GM23338 (cell line): ENCODE data around the gene VCL. TPM values are rescaled to one million over a fixed set of nuclear protein-coding genes. Genes with fewer than 3 reads are reported as not detected.

ENCODE experiments used
- ATAC-seq: fragments of 200-7000 bp; cut with Tn5 transposase; 3 replicates; pipeline ENCODE4 v1.9.1; 2020
- DNase-seq: peaks from one replicate; pipeline ENCODE4 v3.0.0-alpha.2; 2015; ENCODE audit warnings: low spot score
- H2AFZ ChIP-seq: fragments of 200-600 bp; sonication (generic); 2 replicates; pipeline ENCODE4 v1.8.0; 2016; ENCODE audit warnings: antibody characterized with exemption, mild to moderate bottlenecking, moderate library complexity
- H3F3A ChIP-seq: fragments of 200-600 bp; sonication (generic); replicated peaks from 2 replicates; pipeline ENCODE4 v1.8.0; 2017; ENCODE audit warnings: antibody characterized with exemption, mixed run types, low read depth
- H3K27ac ChIP-seq: fragments of 200-600 bp; sonication (generic); 2 replicates; pipeline ENCODE4 v1.6.1; 2016; ENCODE audit warnings: low read depth
- H3K27me3 ChIP-seq: fragments of 200-600 bp; sonication (generic); 2 replicates; pipeline ENCODE4 v1.8.0; 2016; ENCODE audit warnings: mild to moderate bottlenecking, mixed run types, moderate library complexity; ENCODE audit not compliant: insufficient read depth
- H3K36me3 ChIP-seq: fragments of 200-600 bp; sonication (generic); 2 replicates; pipeline ENCODE4 v1.8.0; 2016; ENCODE audit warnings: mild to moderate bottlenecking; ENCODE audit not compliant: insufficient read depth
- H3K4me1 ChIP-seq: fragments of 200-600 bp; sonication (generic); 2 replicates; pipeline ENCODE4 v1.8.0; 2016; ENCODE audit warnings: mild to moderate bottlenecking, moderate library complexity; ENCODE audit not compliant: insufficient read depth
- H3K4me2 ChIP-seq: fragments of 200-600 bp; sonication (generic); 2 replicates; pipeline ENCODE4 v1.7.1; 2017; ENCODE audit warnings: mixed run types
- H3K4me3 ChIP-seq: fragments of 200-600 bp; sonication (generic); 2 replicates; pipeline ENCODE4 v1.6.1; 2016; ENCODE audit warnings: mixed run types
- H3K79me2 ChIP-seq: fragments of 200-600 bp; sonication (generic); replicated peaks from 2 replicates; pipeline ENCODE4 v1.8.0; 2017; ENCODE audit warnings: mild to moderate bottlenecking; ENCODE audit not compliant: insufficient read depth
- H3K9me2 ChIP-seq: fragments of 200-600 bp; sonication (generic); 2 replicates; pipeline ENCODE4 v1.8.0; 2017; ENCODE audit not compliant: insufficient read depth
- H4K20me1 ChIP-seq: fragments of 200-600 bp; sonication (generic); replicated peaks from 2 replicates; pipeline ENCODE4 v1.8.0; 2017; ENCODE audit warnings: mild to moderate bottlenecking; ENCODE audit not compliant: insufficient read depth
- H3K27ac Mint-ChIP-seq: 2 replicates; pipeline ENCODE4 v1.8.0; 2020; ENCODE audit warnings: inconsistent platforms, mild to moderate bottlenecking, moderate library complexity, mixed read lengths
- H3K27me3 Mint-ChIP-seq: 3 replicates; pipeline ENCODE4 v1.8.0; 2022; ENCODE audit warnings: low read depth, mild to moderate bottlenecking, moderate library complexity, mixed read lengths, inconsistent platforms; ENCODE audit not compliant: insufficient read depth, poor library complexity
- H3K36me3 Mint-ChIP-seq: 3 replicates; pipeline ENCODE4 v1.8.0; 2021; ENCODE audit warnings: low read depth, mild to moderate bottlenecking, inconsistent platforms, moderate library complexity, mixed read lengths
- H3K4me1 Mint-ChIP-seq: 3 replicates; pipeline ENCODE4 v1.8.0; 2020; ENCODE audit warnings: mild to moderate bottlenecking, inconsistent platforms, mixed read lengths
- H3K4me3 Mint-ChIP-seq: 3 replicates; pipeline ENCODE4 v1.8.0; 2021; ENCODE audit warnings: moderate library complexity, mild to moderate bottlenecking, inconsistent platforms, mixed read lengths
- H3K9me3 Mint-ChIP-seq: 3 replicates; pipeline ENCODE4 v1.8.0; 2020; ENCODE audit warnings: moderate library complexity, mild to moderate bottlenecking, inconsistent platforms, mixed read lengths
- EZH2 ChIP-seq: fragments of 200-600 bp; sonication (generic); IDR thresholded peaks from one replicate; pipeline ENCODE4 v1.8.0; 2017; ENCODE audit warnings: antibody characterized with exemption, mild to moderate bottlenecking, low read depth; ENCODE audit not compliant: unreplicated experiment
- EZH2phosphoT487 ChIP-seq: fragments of 200-600 bp; sonication (generic); IDR thresholded peaks from one replicate; pipeline ENCODE4 v1.8.1; 2018; ENCODE audit warnings: antibody characterized with exemption; ENCODE audit not compliant: unreplicated experiment
- JUNB ChIP-seq: IDR thresholded peaks from one replicate; pipeline ENCODE4 v1.6.1; 2016; ENCODE audit warnings: antibody characterized with exemption; ENCODE audit not compliant: unreplicated experiment
- ZNF114 ChIP-seq: fragments of 250-450 bp; sonication (Bioruptor Pico); IDR thresholded peaks from 2 replicates; pipeline ENCODE4 v1.5.0; 2020; ENCODE audit warnings: mild to moderate bottlenecking, moderate library complexity
- polyA plus RNA-seq: library from polyadenylated mRNA; unstranded; fragments of >200 nt; fragmentation: Nextera tagmentation; extraction: Ambion mirVana; gene quantifications from 2 replicates; pipeline ENCODE4 v1.2.1, GENCODE V29; 2016
- total RNA-seq: library from RNA; depleted of rRNA; stranded (reverse); fragments of >200 nt; shearing (Covaris generic); gene quantifications from 2 replicates; pipeline ENCODE4 v1.2.3, GENCODE V29; 2014
- TF ChIP-seq, protein P1 (sequence below), 2 experiments: fragments of 200-600 bp in 1 of 2; sonication (generic) in 1 of 2; conservative IDR thresholded peaks; 2 replicates each; pipeline versions ENCODE4 v1.5.1 to v1.6.1; 2016 to 2017; ENCODE audit warnings: antibody characterized with exemption in 2 of 2, low read depth in 2 of 2, mild to moderate bottlenecking in 2 of 2, moderate library complexity in 1 of 2
- TF ChIP-seq, protein P2 (sequence below): IDR thresholded peaks from one replicate; pipeline ENCODE4 v1.6.1; 2018; ENCODE audit warnings: antibody characterized with exemption; ENCODE audit not compliant: unreplicated experiment
- TF ChIP-seq, protein P3 (sequence below): fragments of 250-450 bp; sonication (Bioruptor Pico); IDR thresholded peaks from 2 replicates; pipeline ENCODE4 v1.5.0; 2020; ENCODE audit warnings: mild to moderate bottlenecking, moderate library complexity

The VCL gene
- total and polyA plus RNA-seq, 2 experiments from 2014 or later = 60.7 to 254 TPM

DNA sequence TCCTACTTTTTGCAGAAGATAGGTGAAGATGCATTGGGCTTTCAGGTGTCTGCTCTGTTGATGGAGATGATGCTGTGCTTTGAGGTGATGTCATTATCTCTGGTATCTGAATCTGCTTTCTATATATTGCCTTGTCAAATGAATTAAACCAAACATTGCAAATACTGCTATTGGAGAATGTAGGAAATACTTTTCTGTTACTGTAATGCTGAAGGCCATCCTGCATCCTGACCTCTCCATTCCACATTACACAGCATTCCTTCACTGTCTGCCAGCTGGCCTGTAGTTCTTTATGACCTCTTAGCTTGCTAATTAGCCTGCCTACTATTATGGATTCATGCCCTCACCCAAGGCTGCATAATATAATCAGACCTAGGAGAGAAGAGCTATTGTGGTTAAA, 73.2 kb downstream of the VCL start:
- Mint-ChIP-seq H3K9me3 (no peaks in the 10 kb centered on the region), H3K4me3 (no peak overlapping the region), H3K27ac (peak overlapping the region; percentile 13), H3K4me1 (peaks cover 41% of the 10 kb centered on the region), H3K36me3 (peaks cover 49% of the 10 kb centered on the region), H3K27me3 (peaks cover 5% of the 10 kb centered on the region)
- peak overlapping the region; percentile 61 for H3K27ac ChIP-seq
- no peaks in the 10 kb centered on the region for H3F3A ChIP-seq
- no peaks in the 10 kb centered on the region for H3K27me3 ChIP-seq
- no peaks in the 10 kb centered on the region; the same call in 1 of the 2 replicates for H4K20me1 ChIP-seq
- no peak overlapping the region for H3K4me3 ChIP-seq
- ATAC-seq (peak; percentile 61), DNase-seq (peak; percentile 58)
- peaks cover 37% of the 10 kb centered on the region for H3K4me1 ChIP-seq
- peaks cover 5% of the 10 kb centered on the region for H3K36me3 ChIP-seq
- H2AFZ ChIP-seq = no peak overlapping the region
- TF ChIP-seq, protein P1, sequence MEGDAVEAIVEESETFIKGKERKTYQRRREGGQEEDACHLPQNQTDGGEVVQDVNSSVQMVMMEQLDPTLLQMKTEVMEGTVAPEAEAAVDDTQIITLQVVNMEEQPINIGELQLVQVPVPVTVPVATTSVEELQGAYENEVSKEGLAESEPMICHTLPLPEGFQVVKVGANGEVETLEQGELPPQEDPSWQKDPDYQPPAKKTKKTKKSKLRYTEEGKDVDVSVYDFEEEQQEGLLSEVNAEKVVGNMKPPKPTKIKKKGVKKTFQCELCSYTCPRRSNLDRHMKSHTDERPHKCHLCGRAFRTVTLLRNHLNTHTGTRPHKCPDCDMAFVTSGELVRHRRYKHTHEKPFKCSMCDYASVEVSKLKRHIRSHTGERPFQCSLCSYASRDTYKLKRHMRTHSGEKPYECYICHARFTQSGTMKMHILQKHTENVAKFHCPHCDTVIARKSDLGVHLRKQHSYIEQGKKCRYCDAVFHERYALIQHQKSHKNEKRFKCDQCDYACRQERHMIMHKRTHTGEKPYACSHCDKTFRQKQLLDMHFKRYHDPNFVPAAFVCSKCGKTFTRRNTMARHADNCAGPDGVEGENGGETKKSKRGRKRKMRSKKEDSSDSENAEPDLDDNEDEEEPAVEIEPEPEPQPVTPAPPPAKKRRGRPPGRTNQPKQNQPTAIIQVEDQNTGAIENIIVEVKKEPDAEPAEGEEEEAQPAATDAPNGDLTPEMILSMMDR (conservative IDR thresholded peaks at IDR 0.05; ENCODE audit: low read depth in 2 of 2) = no peak
- no peak for TF ChIP-seq EZH2phosphoT487
- no peak for TF ChIP-seq EZH2
- TF ChIP-seq, protein P2, sequence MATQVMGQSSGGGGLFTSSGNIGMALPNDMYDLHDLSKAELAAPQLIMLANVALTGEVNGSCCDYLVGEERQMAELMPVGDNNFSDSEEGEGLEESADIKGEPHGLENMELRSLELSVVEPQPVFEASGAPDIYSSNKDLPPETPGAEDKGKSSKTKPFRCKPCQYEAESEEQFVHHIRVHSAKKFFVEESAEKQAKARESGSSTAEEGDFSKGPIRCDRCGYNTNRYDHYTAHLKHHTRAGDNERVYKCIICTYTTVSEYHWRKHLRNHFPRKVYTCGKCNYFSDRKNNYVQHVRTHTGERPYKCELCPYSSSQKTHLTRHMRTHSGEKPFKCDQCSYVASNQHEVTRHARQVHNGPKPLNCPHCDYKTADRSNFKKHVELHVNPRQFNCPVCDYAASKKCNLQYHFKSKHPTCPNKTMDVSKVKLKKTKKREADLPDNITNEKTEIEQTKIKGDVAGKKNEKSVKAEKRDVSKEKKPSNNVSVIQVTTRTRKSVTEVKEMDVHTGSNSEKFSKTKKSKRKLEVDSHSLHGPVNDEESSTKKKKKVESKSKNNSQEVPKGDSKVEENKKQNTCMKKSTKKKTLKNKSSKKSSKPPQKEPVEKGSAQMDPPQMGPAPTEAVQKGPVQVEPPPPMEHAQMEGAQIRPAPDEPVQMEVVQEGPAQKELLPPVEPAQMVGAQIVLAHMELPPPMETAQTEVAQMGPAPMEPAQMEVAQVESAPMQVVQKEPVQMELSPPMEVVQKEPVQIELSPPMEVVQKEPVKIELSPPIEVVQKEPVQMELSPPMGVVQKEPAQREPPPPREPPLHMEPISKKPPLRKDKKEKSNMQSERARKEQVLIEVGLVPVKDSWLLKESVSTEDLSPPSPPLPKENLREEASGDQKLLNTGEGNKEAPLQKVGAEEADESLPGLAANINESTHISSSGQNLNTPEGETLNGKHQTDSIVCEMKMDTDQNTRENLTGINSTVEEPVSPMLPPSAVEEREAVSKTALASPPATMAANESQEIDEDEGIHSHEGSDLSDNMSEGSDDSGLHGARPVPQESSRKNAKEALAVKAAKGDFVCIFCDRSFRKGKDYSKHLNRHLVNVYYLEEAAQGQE = no peak
- no peak for TF ChIP-seq ZNF114 (CRISPR knock-in tag)
- TF ChIP-seq, protein P3, sequence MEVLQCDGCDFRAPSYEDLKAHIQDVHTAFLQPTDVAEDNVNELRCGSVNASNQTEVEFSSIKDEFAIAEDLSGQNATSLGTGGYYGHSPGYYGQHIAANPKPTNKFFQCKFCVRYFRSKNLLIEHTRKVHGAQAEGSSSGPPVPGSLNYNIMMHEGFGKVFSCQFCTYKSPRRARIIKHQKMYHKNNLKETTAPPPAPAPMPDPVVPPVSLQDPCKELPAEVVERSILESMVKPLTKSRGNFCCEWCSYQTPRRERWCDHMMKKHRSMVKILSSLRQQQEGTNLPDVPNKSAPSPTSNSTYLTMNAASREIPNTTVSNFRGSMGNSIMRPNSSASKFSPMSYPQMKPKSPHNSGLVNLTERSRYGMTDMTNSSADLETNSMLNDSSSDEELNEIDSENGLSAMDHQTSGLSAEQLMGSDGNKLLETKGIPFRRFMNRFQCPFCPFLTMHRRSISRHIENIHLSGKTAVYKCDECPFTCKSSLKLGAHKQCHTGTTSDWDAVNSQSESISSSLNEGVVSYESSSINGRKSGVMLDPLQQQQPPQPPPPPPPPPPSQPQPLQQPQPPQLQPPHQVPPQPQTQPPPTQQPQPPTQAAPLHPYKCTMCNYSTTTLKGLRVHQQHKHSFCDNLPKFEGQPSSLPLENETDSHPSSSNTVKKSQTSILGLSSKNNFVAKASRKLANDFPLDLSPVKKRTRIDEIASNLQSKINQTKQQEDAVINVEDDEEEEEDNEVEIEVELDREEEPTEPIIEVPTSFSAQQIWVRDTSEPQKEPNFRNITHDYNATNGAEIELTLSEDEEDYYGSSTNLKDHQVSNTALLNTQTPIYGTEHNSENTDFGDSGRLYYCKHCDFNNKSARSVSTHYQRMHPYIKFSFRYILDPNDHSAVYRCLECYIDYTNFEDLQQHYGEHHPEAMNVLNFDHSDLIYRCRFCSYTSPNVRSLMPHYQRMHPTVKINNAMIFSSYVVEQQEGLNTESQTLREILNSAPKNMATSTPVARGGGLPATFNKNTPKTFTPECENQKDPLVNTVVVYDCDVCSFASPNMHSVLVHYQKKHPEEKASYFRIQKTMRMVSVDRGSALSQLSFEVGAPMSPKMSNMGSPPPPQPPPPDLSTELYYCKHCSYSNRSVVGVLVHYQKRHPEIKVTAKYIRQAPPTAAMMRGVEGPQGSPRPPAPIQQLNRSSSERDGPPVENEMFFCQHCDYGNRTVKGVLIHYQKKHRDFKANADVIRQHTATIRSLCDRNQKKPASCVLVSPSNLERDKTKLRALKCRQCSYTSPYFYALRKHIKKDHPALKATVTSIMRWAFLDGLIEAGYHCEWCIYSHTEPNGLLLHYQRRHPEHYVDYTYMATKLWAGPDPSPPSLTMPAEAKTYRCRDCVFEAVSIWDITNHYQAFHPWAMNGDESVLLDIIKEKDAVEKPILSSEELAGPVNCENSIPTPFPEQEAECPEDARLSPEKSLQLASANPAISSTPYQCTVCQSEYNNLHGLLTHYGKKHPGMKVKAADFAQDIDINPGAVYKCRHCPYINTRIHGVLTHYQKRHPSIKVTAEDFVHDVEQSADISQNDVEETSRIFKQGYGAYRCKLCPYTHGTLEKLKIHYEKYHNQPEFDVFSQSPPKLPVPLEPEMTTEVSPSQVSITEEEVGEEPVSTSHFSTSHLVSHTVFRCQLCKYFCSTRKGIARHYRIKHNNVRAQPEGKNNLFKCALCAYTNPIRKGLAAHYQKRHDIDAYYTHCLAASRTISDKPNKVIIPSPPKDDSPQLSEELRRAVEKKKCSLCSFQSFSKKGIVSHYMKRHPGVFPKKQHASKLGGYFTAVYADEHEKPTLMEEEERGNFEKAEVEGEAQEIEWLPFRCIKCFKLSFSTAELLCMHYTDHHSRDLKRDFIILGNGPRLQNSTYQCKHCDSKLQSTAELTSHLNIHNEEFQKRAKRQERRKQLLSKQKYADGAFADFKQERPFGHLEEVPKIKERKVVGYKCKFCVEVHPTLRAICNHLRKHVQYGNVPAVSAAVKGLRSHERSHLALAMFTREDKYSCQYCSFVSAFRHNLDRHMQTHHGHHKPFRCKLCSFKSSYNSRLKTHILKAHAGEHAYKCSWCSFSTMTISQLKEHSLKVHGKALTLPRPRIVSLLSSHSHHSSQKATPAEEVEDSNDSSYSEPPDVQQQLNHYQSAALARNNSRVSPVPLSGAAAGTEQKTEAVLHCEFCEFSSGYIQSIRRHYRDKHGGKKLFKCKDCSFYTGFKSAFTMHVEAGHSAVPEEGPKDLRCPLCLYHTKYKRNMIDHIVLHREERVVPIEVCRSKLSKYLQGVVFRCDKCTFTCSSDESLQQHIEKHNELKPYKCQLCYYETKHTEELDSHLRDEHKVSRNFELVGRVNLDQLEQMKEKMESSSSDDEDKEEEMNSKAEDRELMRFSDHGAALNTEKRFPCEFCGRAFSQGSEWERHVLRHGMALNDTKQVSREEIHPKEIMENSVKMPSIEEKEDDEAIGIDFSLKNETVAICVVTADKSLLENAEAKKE (CRISPR knock-in tag) = no peak
- no peak for TF ChIP-seq JUNB
- H3K9me2 ChIP-seq = no peaks in the 10 kb centered on the region
- peaks cover 35% of the 10 kb centered on the region for H3K79me2 ChIP-seq
- 0 out of 2 replicates have a peak overlapping the region, but pooled peaks have one; percentile 2 for H3K4me2 ChIP-seq
